GM12878 (cell line): Measurements from ENCODE around the gene BBS4.

Experiments used
- CTCF ChIP-seq, 3 experiments: IDR thresholded peaks in 2 of 3; conservative IDR thresholded peaks in 1 of 3; 2 replicates each; pipeline ENCODE4 v1.5.1; 2011; ENCODE audit warnings: low read depth in 3 of 3, low read length in 3 of 3, mild to moderate bottlenecking in 3 of 3, control low read depth in 2 of 3, moderate library complexity in 2 of 3, inconsistent platforms in 1 of 3, mixed read lengths in 1 of 3; ENCODE audit not compliant: control insufficient read depth in 2 of 3, insufficient read depth in 1 of 3; ENCODE audit errors: extremely low read depth in 1 of 3
- FOXM1 ChIP-seq: IDR thresholded peaks from 2 replicates; pipeline ENCODE4 v1.6.1; 2012; ENCODE audit warnings: low read depth, mild to moderate bottlenecking, inconsistent platforms, low read length, moderate library complexity
- NKRF ChIP-seq: fragments of 450-650 bp; conservative IDR thresholded peaks from 2 replicates; pipeline ENCODE4 v1.6.1; 2017; ENCODE audit warnings: mild to moderate bottlenecking, moderate library complexity
- NR2C1 ChIP-seq: fragments of 450-650 bp; IDR thresholded peaks from 2 replicates; pipeline ENCODE4 v1.6.1; 2017; ENCODE audit warnings: antibody characterized with exemption, mild to moderate bottlenecking, moderate library complexity
- PBX3 ChIP-seq: IDR thresholded peaks from 2 replicates; pipeline ENCODE4 v1.6.1; 2011; ENCODE audit warnings: mild to moderate bottlenecking, low read depth, low read length, moderate library complexity; ENCODE audit not compliant: insufficient replicate concordance
- PML ChIP-seq: IDR thresholded peaks from 2 replicates; pipeline ENCODE4 v1.6.1; 2012; ENCODE audit warnings: low read length, inconsistent platforms
- POLR2AphosphoS2 ChIP-seq: IDR thresholded peaks from 2 replicates; pipeline ENCODE4 v1.6.1; 2011; ENCODE audit warnings: low read depth, mild to moderate bottlenecking, low read length, improper control_type of control experiment, moderate library complexity
- POLR2AphosphoS5 ChIP-seq: IDR thresholded peaks from 2 replicates; pipeline ENCODE4 v1.6.1; 2011; ENCODE audit warnings: mild to moderate bottlenecking, low read length, inconsistent platforms
- SIN3A ChIP-seq: IDR thresholded peaks from 2 replicates; pipeline ENCODE4 v1.6.1; 2012; ENCODE audit warnings: low read depth, low read length, improper control_type of control experiment
- TBL1XR1 ChIP-seq: IDR thresholded peaks from 2 replicates; pipeline ENCODE4 v1.6.1; 2012; ENCODE audit warnings: low read depth, low read length, improper control_type of control experiment
- TCF7 ChIP-seq: IDR thresholded peaks from 2 replicates; pipeline ENCODE4 v1.6.1; 2014; ENCODE audit warnings: antibody characterized with exemption, borderline replicate concordance
- ZBED1 ChIP-seq: IDR thresholded peaks from 2 replicates; pipeline ENCODE4 v1.6.1; 2016; ENCODE audit warnings: borderline replicate concordance
- ZNF24 ChIP-seq: fragments of 450-650 bp; IDR thresholded peaks from 2 replicates; pipeline ENCODE4 v1.6.1; 2017; ENCODE audit warnings: antibody characterized with exemption, mild to moderate bottlenecking

GRCh38 chr15:72724028-72724427 lies 38.0 kb downstream of the BBS4 start:
- TF ChIP-seq TCF7 = no peak
- TF ChIP-seq TBL1XR1 = no peak
- TF ChIP-seq FOXM1 = no peak
- no peak for TF ChIP-seq NKRF
- no peak for TF ChIP-seq SIN3A
- no peak for TF ChIP-seq ZBED1
- TF ChIP-seq POLR2AphosphoS2 = no peak
- no peak for TF ChIP-seq PML
- TF ChIP-seq ZNF24 = no peak
- TF ChIP-seq CTCF (IDR thresholded peaks at IDR 0.05 in 2 of 3, conservative IDR thresholded peaks at IDR 0.05 in 1 of 3; ENCODE audit: control insufficient read depth in 2 of 3, extremely low read depth in 1 of 3, insufficient read depth in 1 of 3, low read depth in 3 of 3, low read length in 3 of 3) = no peak
- TF ChIP-seq PBX3 = no peak
- TF ChIP-seq NR2C1 = no peak
- no peak for TF ChIP-seq POLR2AphosphoS5
